Caco-2 (cell line): ENCODE measurements around the gene EMP3. TPM values are rescaled to one million over a fixed set of nuclear protein-coding genes. Genes with fewer than 3 reads are reported as not detected.
A peak's percentile ranks its signal among the peaks of the same experiment; 100 is the strongest.

Source experiments
- BruUV-seq: library from RNA; stranded (reverse); fragments of 400-500 nt; replicated peaks from 2 replicates; lab custom pipeline; 2021; lab: Mats Ljungman, UMichigan
- CTCF ChIA-PET: fragments of 300-600 bp; sonication (Branson Sonifier 250); formaldehyde crosslinking; loops from one replicate; lab custom pipeline; 2022; ENCODE audit warnings: antibody characterized with exemption; lab: Charles Lee
- POLR2A ChIA-PET: fragments of 300-600 bp; sonication (Branson Sonifier 250); formaldehyde crosslinking; loops from one replicate; lab custom pipeline; 2022; ENCODE audit warnings: antibody characterized with exemption; lab: Charles Lee
- DNase-seq, 2 experiments: peaks; one replicate each; pipeline versions ENCODE4 v3.0.0 to v3.0.0-alpha.2; 2020 to 2022
- H3K27me3 ChIP-seq: replicated peaks from 2 replicates; pipeline ENCODE4 v1.6.0; 2011; ENCODE audit warnings: low read length; ENCODE audit not compliant: control insufficient read depth, insufficient read depth
- H3K36me3 ChIP-seq: 2 replicates; pipeline ENCODE4 v1.5.1; 2011; ENCODE audit warnings: low read length; ENCODE audit not compliant: control insufficient read depth, insufficient read depth
- H3K4me1 ChIP-seq: fragments of 250-450 bp; sonication (Bioruptor Pico); 2 replicates; pipeline ENCODE4 v1.5.1; 2020; ENCODE audit warnings: mild to moderate bottlenecking
- H3K4me3 ChIP-seq: 2 replicates; pipeline ENCODE4 v1.5.1; 2011; ENCODE audit warnings: low read depth, mild to moderate bottlenecking, control low read depth, low read length
- H3K9me3 ChIP-seq: fragments of 250-450 bp; sonication (Bioruptor Pico); 2 replicates; pipeline ENCODE4 v1.5.1; 2020; ENCODE audit warnings: mild to moderate bottlenecking, moderate library complexity
- H3K27ac Mint-ChIP-seq: one replicate; pipeline ENCODE4 v1.8.0; 2022; ENCODE audit warnings: mixed read lengths; ENCODE audit not compliant: unreplicated experiment
- H3K27me3 Mint-ChIP-seq: one replicate; pipeline ENCODE4 v1.8.0; 2022; ENCODE audit warnings: mixed read lengths; ENCODE audit not compliant: insufficient read depth, unreplicated experiment
- H3K36me3 Mint-ChIP-seq: one replicate; pipeline ENCODE4 v1.8.0; 2022; ENCODE audit warnings: mild to moderate bottlenecking, mixed read lengths; ENCODE audit not compliant: insufficient read depth, unreplicated experiment
- H3K4me1 Mint-ChIP-seq: one replicate; pipeline ENCODE4 v1.8.0; 2022; ENCODE audit warnings: low read depth, mixed read lengths; ENCODE audit not compliant: unreplicated experiment
- H3K4me3 Mint-ChIP-seq: one replicate; pipeline ENCODE4 v1.8.0; 2022; ENCODE audit warnings: mild to moderate bottlenecking, moderate library complexity, mixed read lengths; ENCODE audit not compliant: unreplicated experiment
- H3K9me3 Mint-ChIP-seq: one replicate; pipeline ENCODE4 v1.8.0; 2022; ENCODE audit warnings: mixed read lengths; ENCODE audit not compliant: unreplicated experiment
- CTCF ChIP-seq, 2 experiments: fragments of 200-600 bp in 1 of 2; IDR thresholded peaks; 1 replicate in 1 of 2; 2 replicates in 1 of 2; pipeline versions ENCODE4 v1.5.1 to v1.8.0; 2011 to 2022; ENCODE audit warnings: antibody characterized with exemption in 1 of 2, control low read depth in 1 of 2, inconsistent platforms in 1 of 2, low read depth in 1 of 2, low read length in 1 of 2, mild to moderate bottlenecking in 1 of 2, moderate library complexity in 1 of 2; ENCODE audit not compliant: insufficient read depth in 1 of 2, severe bottlenecking in 1 of 2, unreplicated experiment in 1 of 2
- intact Hi-C: fragments of 100-400 bp; cut with micrococcal nuclease; formaldehyde crosslinking; loops from one replicate; pipeline ENCODE4 v1.10.0; 2022; ENCODE audit not compliant: unreplicated experiment
- total RNA-seq: library from RNA; stranded (reverse); gene quantifications from 2 replicates; pipeline ENCODE4 v1.2.3, GENCODE V29; 2022

EMP3 gene
- total RNA-seq, 1 experiment from 2014 or later: 6.8 TPM

GRCh38 chr19:48350856-48351255 lies 25.5 kb downstream of the EMP3 start:
- peaks cover 28% of the 10 kb centered on the region for H3K4me1 ChIP-seq

GRCh38 chr19:48351341-48351752 lies 26.0 kb downstream of the EMP3 start:
- no peak overlapping the region for H3K4me3 ChIP-seq
- no peaks in the 10 kb centered on the region for H3K27me3 ChIP-seq
- POLR2A ChIA-PET: no interaction called here
- peak overlapping the region; percentile 43 for H3K27ac Mint-ChIP-seq
- H3K9me3 Mint-ChIP-seq: no peaks in the 10 kb centered on the region
- H3K27me3 Mint-ChIP-seq: no peaks in the 10 kb centered on the region
- intact Hi-C loops: loop anchor here (5.0 kb wide), 1 partner anchor 41 kb away; the partner anchor contains the start of genes GRIN2D and KDELR1
- H3K9me3 ChIP-seq: no peaks in the 10 kb centered on the region
- no peak overlapping the region for H3K4me3 Mint-ChIP-seq
- H3K4me1 ChIP-seq: peaks cover 33% of the 10 kb centered on the region
- H3K36me3 ChIP-seq: no peaks in the 10 kb centered on the region
- peaks cover 39% of the 10 kb centered on the region for H3K4me1 Mint-ChIP-seq
- CTCF ChIA-PET: interaction anchor here (0.7 to 1.5 kb wide), 7 partner anchors 13 to 233 kb away, joined by 3 to 13 read pairs (median 5); partner anchors contain the start of genes KDELR1, SYNGR4 and TMEM143
- peak; percentile 82 to 90 for TF ChIP-seq CTCF (IDR thresholded peaks at IDR 0.05; ENCODE audit: insufficient read depth in 1 of 2, low read depth in 1 of 2, low read length in 1 of 2, severe bottlenecking in 1 of 2, unreplicated experiment in 1 of 2)
- peak; percentile 81 to 85 for DNase-seq
- peaks cover 23% of the 10 kb centered on the region for H3K36me3 Mint-ChIP-seq
- BruUV-seq: no TSS peak

More at GRCh38 chr19:48350856-48351255, 25.5 kb downstream of the EMP3 start:
- Histone ChIP-seq H3K4me3 (no peak overlapping the region), H3K36me3 (no peaks in the 10 kb centered on the region), H3K9me3 (no peaks in the 10 kb centered on the region), H3K27me3 (no peaks in the 10 kb centered on the region)
- peak overlapping the region; percentile 43 for H3K27ac Mint-ChIP-seq
- H3K4me1 Mint-ChIP-seq: peaks cover 41% of the 10 kb centered on the region
- no peaks in the 10 kb centered on the region for H3K9me3 Mint-ChIP-seq
- no peak overlapping the region for H3K4me3 Mint-ChIP-seq
- DNase-seq: no peak
- TF ChIP-seq CTCF (IDR thresholded peaks at IDR 0.05; ENCODE audit: insufficient read depth in 1 of 2, low read depth in 1 of 2, low read length in 1 of 2, severe bottlenecking in 1 of 2, unreplicated experiment in 1 of 2): no peak
- CTCF ChIA-PET: interaction anchor here (0.7 to 1.5 kb wide), 8 partner anchors 13 to 233 kb away, joined by 3 to 13 read pairs (median 4); partner anchors contain the start of genes KDELR1, SYNGR4 and TMEM143
- POLR2A ChIA-PET: no interaction called here
- H3K27me3 Mint-ChIP-seq: no peaks in the 10 kb centered on the region
- intact Hi-C loops: loop anchor here (5.0 kb wide), 1 partner anchor 41 kb away; the partner anchor contains the start of genes GRIN2D and KDELR1
- H3K36me3 Mint-ChIP-seq: peaks cover 21% of the 10 kb centered on the region
- BruUV-seq: no TSS peak

- ChIA-PET POLR2A (interaction anchor here (2.3 kb wide), 1 partner anchor 10 kb away, joined by 50 read pairs; the partner anchor contains the start of genes SYNGR4 and TMEM143), CTCF (interaction anchor here (1.6 to 2.8 kb wide), 2 partner anchors 10 to 20 kb away, joined by 14 read pairs; partner anchors contain the start of genes SYNGR4 and TMEM143)
- Histone ChIP-seq H3K4me3 (no peak overlapping the region), H3K4me1 (peaks cover 30% of the 10 kb centered on the region), H3K9me3 (no peaks in the 10 kb centered on the region), H3K36me3 (no peaks in the 10 kb centered on the region), H3K27me3 (no peaks in the 10 kb centered on the region)
- BruUV-seq: no TSS peak
- Mint-ChIP-seq H3K36me3 (peaks cover 23% of the 10 kb centered on the region), H3K4me1 (peaks cover 32% of the 10 kb centered on the region), H3K27ac (peak overlapping the region; percentile 97), H3K27me3 (no peaks in the 10 kb centered on the region), H3K4me3 (no peak overlapping the region), H3K9me3 (no peaks in the 10 kb centered on the region)
- no peak for TF ChIP-seq CTCF (IDR thresholded peaks at IDR 0.05; ENCODE audit: insufficient read depth in 1 of 2, low read depth in 1 of 2, low read length in 1 of 2, severe bottlenecking in 1 of 2, unreplicated experiment in 1 of 2)
- no peak for DNase-seq
- intact Hi-C loops: loop anchor here (1.0 to 5.0 kb wide), 2 partner anchors 11 to 39 kb away; partner anchors contain the start of genes GRIN2D, KDELR1 and SYNGR4
These were observed 28.3 kb downstream of the EMP3 start for GRCh38 chr19:48353677-48354076.
